Endothelial cell of umbilical vein (primary cell): ENCODE measurements around the gene DCAF5. TPM values are rescaled to one million over a fixed set of nuclear protein-coding genes. Genes with fewer than 3 reads are reported as not detected.

ENCODE experiments used
- BruUV-seq: library from RNA; stranded (reverse); fragments of 400-500 nt; replicated peaks from 2 replicates; lab custom pipeline; 2021; lab: Mats Ljungman, UMichigan
- CTCF ChIA-PET: fragments of 300-600, 350-600 bp; sonication (Branson Sonifier 250); formaldehyde crosslinking; loops from one replicate; lab custom pipeline; 2021; ENCODE audit warnings: antibody characterized with exemption, inconsistent platforms; lab: Charles Lee
- POLR2A ChIA-PET: fragments of 300-600, 350-600 bp; sonication (Branson Sonifier 250); formaldehyde crosslinking; loops from one replicate; lab custom pipeline; 2021; ENCODE audit warnings: antibody characterized with exemption, inconsistent platforms; lab: Charles Lee
- DNase-seq: peaks from one replicate; pipeline ENCODE4 v3.0.0-alpha.2; 2011; ENCODE audit warnings: low read depth, low spot score
- FAIRE-seq: peaks from 2 replicates; lab custom pipeline; 2011; peaks lifted over from hg19 to GRCh38; lab: Jason Lieb, UNC
- H2AFZ ChIP-seq: 2 replicates; pipeline ENCODE4 v1.6.0; 2012; ENCODE audit warnings: low read depth, low read length, control low read depth, inconsistent platforms
- H3K27ac ChIP-seq: 2 replicates; pipeline ENCODE4 v1.5.1; 2011; ENCODE audit warnings: low read depth, mild to moderate bottlenecking, control low read depth, low read length, moderate library complexity; ENCODE audit not compliant: insufficient read depth
- H3K27me3 ChIP-seq, 2 experiments: 2 replicates each; pipeline versions ENCODE4 v1.6.0 to v1.6.1; 2011; ENCODE audit warnings: low read length in 2 of 2, mixed read lengths in 1 of 2; ENCODE audit not compliant: control insufficient read depth in 2 of 2, insufficient read depth in 2 of 2
- H3K36me3 ChIP-seq, 2 experiments: 2 replicates in 1 of 2; 3 replicates in 1 of 2; pipeline ENCODE4 v1.5.1; 2011; ENCODE audit warnings: low read length in 2 of 2, mild to moderate bottlenecking in 1 of 2, moderate library complexity in 1 of 2; ENCODE audit not compliant: control insufficient read depth in 2 of 2, insufficient read depth in 2 of 2; ENCODE audit errors: extremely low read depth in 1 of 2
- H3K4me1 ChIP-seq: 3 replicates; pipeline ENCODE4 v1.5.1; 2011; ENCODE audit warnings: mild to moderate bottlenecking, low read length; ENCODE audit not compliant: control insufficient read depth, insufficient read depth; ENCODE audit errors: extremely low read depth
- H3K4me2 ChIP-seq: 2 replicates; pipeline ENCODE4 v1.6.1; 2011; ENCODE audit warnings: low read length, control low read depth, mixed read lengths; ENCODE audit not compliant: insufficient read depth
- H3K4me3 ChIP-seq, 3 experiments: fragments of 200-600 bp in 1 of 3; sonication (generic), shearing (Covaris generic) in 1 of 3; replicated peaks in 1 of 3; 2 replicates each; pipeline ENCODE4 v1.5.1; 2011 to 2016; ENCODE audit warnings: control low read depth in 3 of 3, low read length in 3 of 3, mild to moderate bottlenecking in 2 of 3, inconsistent platforms in 1 of 3, low read depth in 1 of 3, moderate library complexity in 1 of 3; ENCODE audit not compliant: insufficient read depth in 1 of 3
- H3K79me2 ChIP-seq: 2 replicates; pipeline ENCODE4 v1.6.0; 2012; ENCODE audit warnings: low read length, inconsistent platforms; ENCODE audit not compliant: control insufficient read depth, insufficient read depth
- H3K9ac ChIP-seq: replicated peaks from 2 replicates; pipeline ENCODE3; 2011; ENCODE audit warnings: low read length, control low read depth; ENCODE audit not compliant: insufficient read depth; ENCODE audit errors: extremely low read depth
- H3K9me1 ChIP-seq: replicated peaks from 3 replicates; pipeline ENCODE4 v1.6.0; 2011; ENCODE audit warnings: mild to moderate bottlenecking, low read length; ENCODE audit not compliant: control insufficient read depth, insufficient read depth; ENCODE audit errors: extremely low read depth
- H3K9me3 ChIP-seq: replicated peaks from 2 replicates; pipeline ENCODE4 v1.5.1; 2012; ENCODE audit warnings: low read length, inconsistent platforms; ENCODE audit not compliant: control insufficient read depth, insufficient read depth
- H4K20me1 ChIP-seq: replicated peaks from 2 replicates; pipeline ENCODE3; 2011; ENCODE audit warnings: mild to moderate bottlenecking, low read length; ENCODE audit not compliant: control insufficient read depth, insufficient read depth; ENCODE audit errors: extremely low read depth
- CTCF ChIP-seq, 2 donors: IDR thresholded peaks; 1 replicate in 1 of 2; 2 replicates in 1 of 2; pipeline ENCODE4 v1.5.1; 2011; ENCODE audit warnings: low read length in 2 of 2, mild to moderate bottlenecking in 2 of 2, moderate library complexity in 2 of 2, control low read depth in 1 of 2, inconsistent platforms in 1 of 2, low read depth in 1 of 2; ENCODE audit not compliant: insufficient read depth in 1 of 2; ENCODE audit errors: extremely low read depth in 1 of 2
- EZH2 ChIP-seq: IDR thresholded peaks from 2 replicates; pipeline ENCODE4 v1.6.1; 2012; ENCODE audit warnings: borderline replicate concordance, low read depth, mild to moderate bottlenecking, moderate library complexity, low read length, inconsistent platforms; ENCODE audit not compliant: severe bottlenecking
- FOS ChIP-seq: IDR thresholded peaks from 2 replicates; pipeline ENCODE4 v1.6.1; 2011; ENCODE audit warnings: mild to moderate bottlenecking, low read length, moderate library complexity, borderline replicate concordance; ENCODE audit not compliant: insufficient read depth
- GATA2 ChIP-seq: IDR thresholded peaks from 2 replicates; pipeline ENCODE4 v1.7.0; 2011; ENCODE audit warnings: low read depth, mild to moderate bottlenecking, moderate library complexity, mixed read lengths, low read length; ENCODE audit not compliant: insufficient read length, insufficient read depth
- JUN ChIP-seq: IDR thresholded peaks from 2 replicates; pipeline ENCODE4 v1.6.1; 2011; ENCODE audit warnings: borderline replicate concordance, low read depth; ENCODE audit not compliant: insufficient read length, insufficient read depth
- MYC ChIP-seq: IDR thresholded peaks from one replicate; pipeline ENCODE4 v1.6.1; 2011; ENCODE audit warnings: mild to moderate bottlenecking, low read depth, low read length
- POLR2A ChIP-seq: IDR thresholded peaks from 2 replicates; pipeline ENCODE4 v1.6.1; 2012; ENCODE audit warnings: low read depth, mild to moderate bottlenecking, control low read depth, low read length
- POLR2AphosphoS5 ChIP-seq: IDR thresholded peaks from 2 replicates; pipeline ENCODE4 v1.6.1; 2012; ENCODE audit warnings: low read depth, mild to moderate bottlenecking, control low read depth, low read length, moderate library complexity; ENCODE audit not compliant: insufficient read depth
- dilution Hi-C: fragments of 300-500 bp; cut with MboI; formaldehyde crosslinking; loops from one replicate; pipeline ENCODE4 v1.15.0; 2019; ENCODE audit warnings: low sequenced_read_pairs; ENCODE audit not compliant: extremely low pct_ligation_motif_present
- intact Hi-C: fragments of 100-400 bp; cut with micrococcal nuclease; formaldehyde crosslinking; loops from one replicate; pipeline ENCODE4 v1.10.0; 2022
- polyA plus RNA-seq, 4 experiments: library from polyadenylated mRNA; depleted of rRNA in 3 of 4; stranded (reverse) in 3 of 4; unstranded in 1 of 4; fragments of >200 nt; gene quantifications; 2 replicates each; pipeline versions ENCODE4 v1.2.1 to v1.2.3, GENCODE V29; 2011 to 2012; ENCODE audit warnings: missing spikeins in 1 of 4
- total RNA-seq: library from RNA; stranded (reverse); gene quantifications from 2 replicates; pipeline ENCODE4 v1.2.3, GENCODE V29; 2021
- TF ChIP-seq, protein P1 (sequence below): IDR thresholded peaks from 2 replicates; pipeline ENCODE4 v1.6.1; 2011; ENCODE audit not compliant: insufficient read depth, insufficient read length

DCAF5 gene
- total and polyA plus RNA-seq, 2 donors (not counting 3 experiments of a cell fraction or from before 2014, with no cell fraction given) = 37.9 to 52.5 TPM

- no peaks in the 10 kb centered on the region for H3K36me3 ChIP-seq
- no peak overlapping the region for H2AFZ ChIP-seq
- peaks cover 5% of the 10 kb centered on the region for H4K20me1 ChIP-seq
- peaks cover 49% of the 10 kb centered on the region for H3K79me2 ChIP-seq
- peaks cover 2% of the 10 kb centered on the region for H3K9me1 ChIP-seq
- no peak overlapping the region for H3K4me3 ChIP-seq
- H3K9me3 ChIP-seq = no peaks in the 10 kb centered on the region
- no TSS peak for BruUV-seq
- dilution Hi-C loops = no loop called here
- H3K9ac ChIP-seq = no peak overlapping the region
- intact Hi-C loops = no loop called here
- H3K27ac ChIP-seq = no peak overlapping the region
- no peak overlapping the region for H3K4me2 ChIP-seq
- ChIA-PET POLR2A (interaction anchor here (0.7 kb wide), 1 partner anchor 9 kb away, joined by 6 read pairs; no protein-coding TSS in a partner anchor), CTCF (interaction anchor here (0.7 to 4.4 kb wide), 6 partner anchors 9 to 328 kb away, joined by 3 to 75 read pairs (median 20); partner anchors contain the start of gene DCAF5)
- no peaks in the 10 kb centered on the region for H3K27me3 ChIP-seq
- H3K4me1 ChIP-seq = peaks cover 16% of the 10 kb centered on the region
- DNase-seq (no peak), FAIRE-seq (no peak)
- no peak for TF ChIP-seq EZH2
- no peak for TF ChIP-seq POLR2AphosphoS5
- no peak for TF ChIP-seq JUN
- no peak for TF ChIP-seq FOS
- TF ChIP-seq GATA2 = no peak
- no peak for TF ChIP-seq MYC
- TF ChIP-seq CTCF (IDR thresholded peaks at IDR 0.05; ENCODE audit: extremely low read depth in 1 of 2, insufficient read depth in 1 of 2, low read depth in 1 of 2, low read length in 2 of 2) = no peak
- no peak for TF ChIP-seq POLR2A
- TF ChIP-seq, protein P1, sequence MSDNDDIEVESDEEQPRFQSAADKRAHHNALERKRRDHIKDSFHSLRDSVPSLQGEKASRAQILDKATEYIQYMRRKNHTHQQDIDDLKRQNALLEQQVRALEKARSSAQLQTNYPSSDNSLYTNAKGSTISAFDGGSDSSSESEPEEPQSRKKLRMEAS = no peak
Measured at GRCh38 chr14:69131176-69131575, 21.7 kb downstream of the DCAF5 start.
